HepG2 (cell line): ENCODE measurements around the gene SURF6. TPM values are rescaled to one million over a fixed set of nuclear protein-coding genes. Genes with fewer than 3 reads are reported as not detected.

Source experiments
- CEBPG ChIP-seq: IDR thresholded peaks from 2 replicates; pipeline ENCODE4 v1.6.1; 2016
- CTCF ChIP-seq: sonication (generic); formaldehyde crosslinking; IDR thresholded peaks from 2 replicates; pipeline ENCODE4 v1.5.0; 2020; ENCODE audit warnings: mild to moderate bottlenecking, missing genetic modification reagents, moderate library complexity
- DRAP1 ChIP-seq: IDR thresholded peaks from 2 replicates; pipeline ENCODE4 v1.6.1; 2016; ENCODE audit warnings: missing genetic modification reagents, missing compliant biosample characterization
- ELF4 ChIP-seq: sonication (generic); formaldehyde crosslinking; IDR thresholded peaks from 2 replicates; pipeline ENCODE4 v1.5.0; 2020; ENCODE audit warnings: missing genetic modification reagents, mild to moderate bottlenecking, moderate library complexity, borderline replicate concordance
- FOXA3 ChIP-seq: IDR thresholded peaks from 2 replicates; pipeline ENCODE4 v1.6.1; 2016; ENCODE audit warnings: missing genetic modification reagents, missing compliant biosample characterization
- HCFC1 ChIP-seq: fragments of 150-350 bp; IDR thresholded peaks from 2 replicates; pipeline ENCODE4 v1.6.1; 2014; ENCODE audit warnings: low read depth, low read length
- HOXA3 ChIP-seq: sonication (generic); formaldehyde crosslinking; IDR thresholded peaks from 2 replicates; pipeline ENCODE4 v1.5.0; 2020; ENCODE audit warnings: missing genetic modification reagents
- ISX ChIP-seq: sonication (generic); formaldehyde crosslinking; conservative IDR thresholded peaks from 2 replicates; pipeline ENCODE4 v1.5.0; 2020; ENCODE audit warnings: missing genetic modification reagents
- KDM4B ChIP-seq: sonication (generic); formaldehyde crosslinking; IDR thresholded peaks from 2 replicates; pipeline ENCODE4 v1.4.0; 2020; ENCODE audit warnings: missing genetic modification reagents
- MED13 ChIP-seq: sonication (generic); formaldehyde crosslinking; IDR thresholded peaks from 2 replicates; pipeline ENCODE4 v1.5.0; 2020; ENCODE audit warnings: missing genetic modification reagents
- RAD21 ChIP-seq: fragments of 450-650 bp; formaldehyde crosslinking; IDR thresholded peaks from 2 replicates; pipeline ENCODE4 v1.5.0; 2020; ENCODE audit warnings: mild to moderate bottlenecking
- SMAD3 ChIP-seq: sonication (generic); formaldehyde crosslinking; IDR thresholded peaks from 2 replicates; pipeline ENCODE4 v1.4.0; 2020; ENCODE audit warnings: missing genetic modification reagents
- TFDP1 ChIP-seq: IDR thresholded peaks from 2 replicates; pipeline ENCODE4 v1.6.1; 2016; ENCODE audit warnings: missing compliant biosample characterization, missing genetic modification reagents, borderline replicate concordance
- THAP11 ChIP-seq: IDR thresholded peaks from 2 replicates; pipeline ENCODE4 v1.6.1; 2016; ENCODE audit warnings: missing biosample characterization, missing genetic modification reagents
- WIZ ChIP-seq: sonication (generic); formaldehyde crosslinking; IDR thresholded peaks from 2 replicates; pipeline ENCODE4 v1.5.1; 2020; ENCODE audit warnings: mild to moderate bottlenecking, missing genetic modification reagents
- YEATS2 ChIP-seq: sonication (generic); formaldehyde crosslinking; IDR thresholded peaks from 2 replicates; pipeline ENCODE4 v1.4.0; 2020; ENCODE audit warnings: missing genetic modification reagents, borderline replicate concordance
- ZBTB33 ChIP-seq: sonication (generic); formaldehyde crosslinking; IDR thresholded peaks from 2 replicates; pipeline ENCODE4 v1.4.0; 2020; ENCODE audit warnings: missing genetic modification reagents
- ZNF44 ChIP-seq: sonication (generic); formaldehyde crosslinking; IDR thresholded peaks from 2 replicates; pipeline ENCODE4 v1.5.1; 2020; ENCODE audit warnings: mild to moderate bottlenecking, missing genetic modification reagents
- ZNF574 ChIP-seq: sonication (generic); formaldehyde crosslinking; IDR thresholded peaks from 2 replicates; pipeline ENCODE4 v1.4.0; 2020; ENCODE audit warnings: missing genetic modification reagents
- ZNF788 ChIP-seq: sonication (generic); formaldehyde crosslinking; IDR thresholded peaks from 2 replicates; pipeline ENCODE4 v1.5.0; 2020; ENCODE audit warnings: mild to moderate bottlenecking, missing genetic modification reagents, borderline replicate concordance
- ZSCAN21 ChIP-seq: sonication (generic); formaldehyde crosslinking; IDR thresholded peaks from 2 replicates; pipeline ENCODE4 v1.8.0; 2022; ENCODE audit warnings: mild to moderate bottlenecking, missing genetic modification reagents, moderate library complexity, borderline replicate concordance
- ZSCAN22 ChIP-seq: sonication (generic); formaldehyde crosslinking; IDR thresholded peaks from 2 replicates; pipeline ENCODE4 v1.4.0; 2020; ENCODE audit warnings: mild to moderate bottlenecking, missing genetic modification reagents
- polyA plus RNA-seq, 8 experiments: library from polyadenylated mRNA; depleted of rRNA in 3 of 8; stranded (reverse) in 7 of 8; unstranded in 1 of 8; fragments of >200 nt; fragmentation: Illumina TruSeq in 4 of 8; extraction: Trizol in 4 of 8; gene quantifications; 2 replicates each; pipeline versions ENCODE4 v1.2.1 to v1.2.3, GENCODE V29; 2011 to 2016; ENCODE audit warnings: low read depth in 4 of 8, missing spikeins in 1 of 8, mixed read lengths in 1 of 8; ENCODE audit not compliant: insufficient read depth in 1 of 8
- total RNA-seq, 5 experiments: library from RNA; depleted of rRNA; stranded (reverse); fragments of >200 nt; fragmentation: Illumina TruSeq; extraction: Trizol; gene quantifications; 2 replicates each; pipeline ENCODE4 v1.2.3, GENCODE V29; 2016; ENCODE audit warnings: low read depth in 1 of 5

The SURF6 gene
- total and polyA plus RNA-seq, 2 of the 13 experiments (the other 11 are each of a cell fraction or from before 2014, with no cell fraction given): 5.9 to 14.7 TPM

GRCh38 chr9:133351908-133352634 lies 16.1 kb upstream of the SURF6 start (continued):
- 0 out of 2 replicates have a peak, but pooled peaks have one; percentile 15 for TF ChIP-seq ZNF574
- no peak for TF ChIP-seq ISX (CRISPR knock-in tag)
- TF ChIP-seq DRAP1 (CRISPR knock-in tag): no peak
- 0 out of 2 replicates have a peak, but pooled peaks have one; percentile 3 for TF ChIP-seq CEBPG
- 0 out of 2 replicates have a peak, but pooled peaks have one; percentile 17 for TF ChIP-seq MED13 (CRISPR knock-in tag)
- TF ChIP-seq ELF4 (CRISPR knock-in tag): no peak
- TF ChIP-seq KDM4B (CRISPR knock-in tag): 0 out of 2 replicates have a peak, but pooled peaks have one; percentile 33
- no peak for TF ChIP-seq ZSCAN22
- peak; percentile 31; the same call in 1 of the 2 replicates for TF ChIP-seq TFDP1 (CRISPR knock-in tag)
- TF ChIP-seq THAP11 (CRISPR knock-in tag): 0 out of 2 replicates have a peak, but pooled peaks have one; percentile 25
- TF ChIP-seq FOXA3 (CRISPR knock-in tag): 0 out of 2 replicates have a peak, but pooled peaks have one; percentile 8
- peak; percentile 34; the same call in 1 of the 2 replicates for TF ChIP-seq ZNF788
- no peak; the same call in 1 of the 2 replicates for TF ChIP-seq YEATS2 (CRISPR knock-in tag)
- peak; percentile 54; the same call in 1 of the 2 replicates for TF ChIP-seq ZSCAN21 (CRISPR knock-in tag)
- peak; percentile 88; the same call in 1 of the 2 replicates for TF ChIP-seq ZBTB33
- TF ChIP-seq SMAD3 (CRISPR knock-in tag): peak; percentile 47; the same call in 1 of the 2 replicates
- TF ChIP-seq HOXA3 (CRISPR knock-in tag): peak; percentile 50
- TF ChIP-seq HCFC1: no peak
- TF ChIP-seq WIZ (CRISPR knock-in tag): no peak
- TF ChIP-seq ZNF44: no peak
- TF ChIP-seq RAD21 (CRISPR knock-in tag): peak; percentile 36; the same call in 1 of the 2 replicates
- peak; percentile 81 for TF ChIP-seq CTCF (CRISPR knock-in tag)
